NCI-H510A (cell line): ENCODE measurements around the gene PUS7.
"Not testable (repeated sequence)": the region's sequence is repeated elsewhere in the genome, so short reads cannot be mapped to it uniquely, and the experiment has no call there.

Experiments
- DNase-seq: peaks from one replicate; lab custom pipeline; 2025; lab: John Stamatoyannopoulos, UW

PUS7 gene

DNA sequence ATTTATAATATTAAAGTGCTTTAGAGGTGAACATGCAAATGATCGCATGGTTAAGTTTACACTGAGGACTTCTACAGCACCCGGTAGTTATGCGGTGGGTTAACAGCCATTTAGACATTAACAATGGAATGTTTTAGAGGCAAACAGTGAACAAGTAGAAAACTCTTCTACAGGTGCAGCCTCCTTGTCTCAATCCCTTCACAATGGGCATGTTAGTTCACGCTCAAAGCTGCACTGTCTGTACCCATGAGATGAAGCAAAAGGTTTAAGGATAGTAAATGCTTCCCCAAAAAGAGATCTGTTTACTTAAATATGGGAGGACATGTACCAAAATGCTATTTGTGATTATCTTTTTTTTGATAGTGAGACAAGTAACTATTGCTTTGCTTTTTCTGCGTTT is 25.1 kb downstream of the PUS7 start:
- DNase-seq = no peak

DNA sequence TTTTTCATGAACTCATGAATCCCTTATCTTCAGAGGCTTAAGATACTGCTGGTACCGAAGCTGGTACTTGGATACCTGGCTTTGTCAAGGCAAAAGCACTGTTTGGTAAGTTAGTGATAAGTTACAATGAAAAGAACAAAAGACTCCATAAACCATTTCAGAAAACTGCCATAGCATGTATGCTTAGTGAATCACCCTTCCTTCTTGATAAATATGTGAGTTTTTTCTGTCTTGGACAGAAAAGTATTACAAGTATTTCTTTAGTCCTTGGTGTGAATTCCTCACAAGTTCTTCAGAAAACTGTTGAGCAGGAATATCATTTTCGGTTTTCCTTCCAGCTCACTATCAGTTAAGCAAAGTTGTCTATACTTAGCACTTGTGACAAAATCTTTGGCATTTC is 25.6 kb downstream of the PUS7 start:
- no peak for DNase-seq

DNA sequence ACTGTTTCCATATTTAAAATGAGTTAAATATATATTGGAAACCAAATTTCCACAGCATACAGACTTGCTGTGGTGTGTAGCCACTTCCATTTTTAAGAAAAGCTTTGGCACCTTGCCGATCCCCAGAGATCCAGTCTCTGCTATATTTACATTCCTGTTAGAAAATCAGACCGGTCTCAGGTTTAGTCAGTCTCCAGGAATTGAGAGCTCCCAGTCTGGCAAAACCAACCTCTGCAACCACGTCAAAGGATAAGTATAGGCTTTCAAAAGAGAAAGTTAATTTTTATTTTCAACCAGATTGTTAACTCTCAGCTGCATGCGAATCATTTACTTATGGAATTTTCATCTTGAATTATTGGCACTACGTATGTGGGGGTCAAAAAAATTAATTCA is 28.2 kb downstream of the PUS7 start:
- no peak for DNase-seq

DNA sequence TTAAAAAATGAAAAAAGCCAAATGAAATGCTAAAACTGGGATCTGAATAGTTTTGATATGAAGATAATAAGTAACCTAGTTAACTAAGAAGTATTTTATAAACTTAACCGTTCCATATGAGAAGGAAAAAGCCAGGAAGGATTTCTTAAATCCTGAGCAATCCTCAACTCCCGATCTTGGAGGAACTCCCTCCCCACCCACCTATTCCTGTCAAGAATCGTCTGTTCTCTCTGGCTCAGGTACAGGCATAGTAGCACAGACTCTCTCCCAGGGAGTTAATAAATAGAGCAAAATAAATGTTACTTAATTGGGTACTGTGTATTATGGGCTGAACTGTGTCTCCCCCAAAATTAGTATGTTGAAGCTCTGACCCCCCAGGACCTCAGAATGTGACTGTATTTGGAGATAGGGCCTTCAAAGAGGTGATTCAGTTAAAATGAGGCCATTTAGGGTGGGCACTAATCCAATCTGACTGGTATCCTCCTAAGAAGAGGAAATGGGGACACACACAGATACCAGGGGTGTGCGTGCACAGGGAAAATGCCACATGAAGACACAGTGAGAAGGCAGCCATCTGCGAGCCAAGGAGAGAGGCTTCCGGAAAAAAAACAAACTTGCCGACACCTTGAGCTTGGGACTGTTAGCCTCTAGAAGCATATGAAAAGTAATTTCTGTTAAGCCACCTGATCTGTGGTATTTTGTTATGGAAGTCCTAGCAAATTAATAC is 28.7 kb downstream of the PUS7 start:
- no peak for DNase-seq

DNA sequence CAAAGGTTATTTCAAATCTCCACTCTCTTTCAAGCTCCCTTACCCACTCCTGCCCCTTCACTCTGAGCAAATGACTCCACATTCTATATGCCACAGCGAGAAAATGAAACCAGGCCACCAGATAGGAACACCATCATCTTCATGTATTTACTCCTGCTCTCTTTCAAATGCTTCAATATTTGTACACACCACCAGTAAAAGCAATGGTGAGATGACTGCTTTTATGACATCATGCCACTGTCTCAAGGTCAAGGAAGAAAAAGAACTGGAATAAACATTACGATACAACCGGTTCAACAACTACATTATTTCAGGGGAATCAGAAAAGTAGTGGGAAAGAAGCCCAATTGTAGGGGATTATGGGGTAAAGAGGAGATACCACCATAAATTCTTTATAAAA is 32.7 kb downstream of the PUS7 start:
- no peak for DNase-seq

DNA sequence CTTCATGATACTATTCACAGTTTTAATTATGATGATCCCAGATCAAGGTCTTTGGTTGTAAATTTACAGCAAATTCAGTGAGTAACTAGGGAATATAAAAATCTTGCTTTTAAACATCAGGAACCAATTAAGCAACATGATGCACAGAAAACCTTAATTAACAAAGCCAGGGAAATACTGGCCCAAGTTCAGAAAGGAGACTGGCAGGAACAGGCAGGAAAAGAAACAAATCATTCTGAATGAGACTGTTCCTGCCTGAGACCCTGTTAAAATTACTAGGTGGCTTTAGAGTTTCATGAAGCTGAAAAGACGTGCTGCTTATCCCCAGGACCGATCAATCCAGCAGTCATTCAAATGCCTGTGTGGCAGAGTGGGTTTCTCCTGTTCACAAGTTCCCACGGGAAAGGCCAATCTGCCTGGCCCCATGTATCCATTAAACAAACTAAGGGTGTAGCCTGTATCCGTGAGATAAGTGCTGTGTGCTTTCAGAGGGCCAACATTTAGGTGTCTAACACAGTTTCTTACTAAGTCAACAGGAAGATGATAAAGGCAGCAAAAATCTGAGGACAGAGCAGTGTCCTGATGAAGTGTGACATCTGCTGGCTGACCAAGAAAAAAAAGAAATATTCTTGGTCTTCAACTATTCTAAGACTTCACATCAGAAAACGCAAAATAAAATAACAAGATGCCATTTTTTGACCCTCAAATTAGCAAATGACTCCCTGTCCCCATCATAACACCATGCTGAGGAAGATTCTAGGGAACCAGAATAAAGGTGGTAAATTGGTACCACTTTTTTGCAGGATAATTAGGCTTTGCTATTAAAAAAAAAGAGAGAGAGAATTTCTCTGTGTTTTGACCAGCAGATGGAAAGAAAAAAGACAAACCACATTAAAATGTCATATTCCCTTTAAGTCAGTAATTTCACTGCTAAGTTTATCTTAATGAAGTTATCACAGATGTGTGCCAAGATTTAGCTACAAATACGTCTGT is 34.2 kb downstream of the PUS7 start:
- no peak for DNase-seq

DNA sequence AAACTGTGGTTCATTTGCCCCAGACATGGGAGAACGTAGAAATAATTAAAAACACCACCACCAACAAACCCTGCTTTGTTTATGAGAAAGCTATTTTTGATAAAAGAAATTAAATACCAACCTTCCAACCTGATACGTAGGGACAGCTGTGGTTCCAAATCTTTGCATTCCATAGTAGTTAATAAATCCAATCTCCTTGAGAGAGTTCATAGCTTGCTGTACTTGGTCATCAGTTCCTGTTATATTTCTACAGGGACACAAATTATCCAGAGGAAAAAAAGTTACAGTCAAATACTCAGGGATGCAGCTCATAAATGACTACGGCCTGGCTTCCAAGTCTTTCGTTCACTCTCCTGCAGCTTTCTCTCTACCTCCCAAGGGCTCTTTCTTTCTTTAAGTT is 41.1 kb downstream of the PUS7 start:
- no peak for DNase-seq

DNA sequence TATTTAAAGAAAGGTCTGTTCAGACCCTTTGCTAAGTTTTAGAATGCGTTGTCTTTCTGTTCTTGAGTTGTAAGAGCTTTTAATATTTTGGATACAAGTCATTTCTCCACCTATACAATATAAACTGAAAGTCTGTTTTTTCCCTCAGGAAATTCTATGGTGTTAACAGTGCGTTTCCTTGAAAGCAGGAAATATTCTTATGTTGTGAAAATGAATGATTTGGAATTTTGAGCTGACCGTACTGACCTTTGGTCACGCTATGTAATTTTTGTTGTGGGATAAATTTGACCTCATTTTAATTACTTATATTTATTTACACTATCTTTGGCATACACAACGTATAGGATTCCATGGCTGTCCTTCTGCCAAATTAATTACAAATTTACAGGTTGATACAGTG is 43.5 kb downstream of the PUS7 start:
- DNase-seq = no peak

DNA sequence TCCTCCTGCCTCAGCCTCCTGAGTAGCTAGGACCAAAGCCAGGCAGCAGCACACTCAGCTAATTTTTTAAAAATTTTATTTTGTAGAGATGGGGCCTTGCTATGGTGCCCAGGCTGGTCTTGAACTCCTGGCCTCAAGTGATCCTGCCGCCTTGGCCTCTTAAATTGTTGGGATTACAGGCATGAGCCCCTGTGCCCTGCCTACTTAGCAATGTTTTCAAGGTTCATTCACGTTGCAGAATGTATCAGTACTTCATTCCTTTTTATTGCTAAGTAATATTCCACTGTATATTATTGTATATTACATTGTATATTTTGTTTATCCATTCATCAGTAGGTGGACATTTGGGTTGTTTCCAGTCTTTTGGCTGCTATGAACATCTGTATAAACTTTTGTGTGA is 44.2 kb downstream of the PUS7 start:
- DNase-seq = no peak

DNA sequence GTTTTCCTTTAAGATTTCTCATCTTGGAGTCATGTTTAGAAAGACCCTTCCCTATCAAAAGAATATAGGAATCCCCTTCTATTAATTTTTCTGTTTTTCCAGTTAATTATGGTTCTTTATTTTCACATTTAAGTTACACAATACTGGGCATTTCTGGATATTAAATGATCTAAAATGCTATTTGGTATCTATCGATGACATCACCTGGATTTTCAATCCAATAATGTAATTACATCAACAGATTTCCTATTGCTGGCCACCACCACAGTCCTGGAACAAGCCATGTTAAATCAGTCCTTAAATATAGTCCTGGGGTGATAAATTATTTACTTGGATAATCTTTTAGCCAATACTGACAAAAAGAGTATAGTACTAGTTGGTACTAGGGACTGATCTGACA is 48.0 kb downstream of the PUS7 start:
- DNase-seq = no peak

DNA sequence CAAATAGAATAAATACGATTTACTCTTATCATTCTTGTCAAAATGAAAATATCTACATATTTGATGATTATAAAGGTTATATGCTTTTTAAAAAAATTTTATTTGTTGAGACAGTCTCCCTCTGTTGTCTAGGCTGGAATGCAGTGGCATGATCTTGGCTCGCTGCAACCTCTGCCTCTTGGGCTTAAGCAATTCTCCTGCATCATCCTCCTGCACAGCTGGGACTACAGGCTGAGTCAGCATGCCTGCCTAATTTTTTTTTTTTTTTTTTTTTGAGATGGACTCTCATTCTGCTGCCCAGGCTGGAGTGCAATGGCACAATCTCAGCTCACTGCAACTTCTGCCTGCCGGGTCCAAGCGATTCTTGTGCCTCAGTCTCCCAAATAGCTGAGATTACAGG is 48.9 kb downstream of the PUS7 start:
- DNase-seq = no peak

DNA sequence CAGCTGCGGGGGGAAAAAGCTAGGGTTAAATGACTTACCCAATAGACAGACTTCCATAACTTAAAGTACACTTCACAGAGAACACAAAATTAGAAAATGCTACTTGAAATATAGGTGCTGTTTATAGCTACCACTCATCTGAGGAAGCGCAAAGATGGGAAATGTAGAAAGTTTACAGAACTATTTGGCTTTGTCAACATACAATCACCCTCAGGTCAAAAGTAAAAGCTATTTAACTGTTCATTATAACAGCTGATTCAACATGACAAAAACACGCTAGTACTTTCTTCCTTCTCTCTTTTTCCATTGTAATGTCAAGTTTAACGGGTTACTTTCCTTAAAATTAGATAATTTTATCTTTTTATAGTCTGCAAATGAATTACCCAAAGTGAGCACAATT is 51.2 kb downstream of the PUS7 start:
- DNase-seq = no peak

DNA sequence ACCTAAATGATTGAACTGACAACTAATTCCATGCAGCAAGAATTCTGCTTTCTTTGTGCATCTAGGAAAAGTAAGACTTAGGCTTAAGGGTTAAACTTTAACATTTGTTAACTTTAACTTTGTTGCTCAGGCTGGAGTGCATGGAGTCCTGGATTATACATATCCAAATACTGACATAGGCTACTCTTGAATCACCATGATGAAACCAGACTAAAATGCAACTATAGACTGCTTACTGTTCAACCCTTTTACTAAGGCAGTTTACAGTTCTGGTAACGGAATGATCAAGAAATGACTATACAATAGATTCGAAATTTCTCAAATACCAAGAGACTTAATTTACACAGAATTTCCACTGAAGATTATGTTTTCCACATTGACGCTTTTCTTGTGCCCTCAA is 52.0 kb downstream of the PUS7 start:
- DNase-seq = no peak

DNA sequence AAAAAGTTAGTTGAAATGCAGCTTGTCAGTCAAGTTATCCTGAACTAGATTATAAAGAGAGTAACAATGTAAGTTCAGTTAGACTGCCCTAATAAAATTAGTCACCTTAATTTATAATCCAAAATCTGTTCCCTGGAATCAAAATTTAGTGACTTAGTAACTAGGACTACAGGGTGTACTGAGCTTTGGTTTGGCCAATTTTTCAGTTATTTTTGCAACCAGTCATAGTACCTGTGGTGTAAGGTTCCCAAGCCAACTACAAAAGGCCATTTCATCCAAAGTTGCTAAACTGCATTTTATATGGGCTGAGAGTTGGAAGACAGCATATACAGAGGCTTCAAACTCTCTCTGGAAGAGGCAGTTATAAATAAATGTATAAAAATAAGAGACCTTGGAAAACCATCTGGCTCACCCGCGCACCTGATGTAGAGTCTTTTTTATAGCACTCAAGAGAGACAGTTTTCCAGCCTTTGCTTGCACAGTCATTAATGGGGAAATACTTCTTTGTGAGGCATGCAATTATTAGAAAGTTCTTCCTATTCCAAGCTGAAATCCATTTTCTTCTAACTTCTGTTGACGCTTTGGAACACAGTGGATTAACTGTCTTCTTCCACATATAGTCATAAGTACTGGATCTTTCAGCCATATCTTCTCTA is 59.2 kb downstream of the PUS7 start:
- no peak for DNase-seq

DNA sequence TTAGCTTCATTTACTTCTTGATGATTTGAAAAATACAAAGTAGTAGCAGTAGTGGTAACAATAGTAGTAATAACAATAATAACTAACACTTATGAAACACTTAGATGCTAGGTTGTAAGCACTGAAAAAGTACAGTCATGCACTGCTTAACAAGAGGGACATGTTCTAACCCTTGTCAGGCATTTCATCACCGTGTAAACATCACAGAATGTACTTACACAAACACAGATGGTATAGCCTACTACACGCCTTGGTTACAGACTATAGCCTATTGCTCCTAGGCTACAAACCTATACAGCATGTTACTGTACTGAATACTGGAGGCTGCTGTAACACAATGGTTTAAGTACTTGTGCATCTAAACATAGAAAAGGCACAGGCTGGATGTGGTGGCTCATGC is 60.6 kb downstream of the PUS7 start:
- no peak for DNase-seq

DNA sequence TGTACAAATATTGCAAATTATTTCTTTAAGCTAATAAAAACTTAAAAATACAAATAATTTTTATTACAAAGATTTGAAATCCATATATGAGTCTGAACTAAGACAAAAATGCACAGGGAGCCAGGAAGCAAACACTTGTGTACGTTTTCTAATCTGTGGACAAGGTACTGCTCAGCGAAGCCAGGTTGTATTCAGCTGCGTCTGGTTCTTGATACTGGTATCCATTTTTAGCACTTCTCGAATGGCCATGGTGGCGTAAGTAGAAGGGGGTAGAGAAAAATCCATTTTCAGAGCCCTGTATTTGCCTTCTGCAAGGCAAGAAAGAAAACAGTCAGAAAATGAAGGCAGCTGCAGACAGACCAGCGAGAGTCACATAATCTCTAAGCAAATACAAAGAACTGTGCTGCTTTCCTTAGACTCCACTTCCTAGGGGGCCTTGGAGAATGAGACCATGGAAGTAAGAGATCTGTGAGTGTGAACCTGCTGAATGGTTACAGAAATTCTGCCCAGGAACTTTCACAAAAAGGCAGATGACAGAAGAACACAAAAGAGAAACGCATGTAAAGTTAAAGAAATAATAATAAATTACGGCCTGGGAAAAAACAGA is 64.3 kb downstream of the PUS7 start:
- DNase-seq = no peak

DNA sequence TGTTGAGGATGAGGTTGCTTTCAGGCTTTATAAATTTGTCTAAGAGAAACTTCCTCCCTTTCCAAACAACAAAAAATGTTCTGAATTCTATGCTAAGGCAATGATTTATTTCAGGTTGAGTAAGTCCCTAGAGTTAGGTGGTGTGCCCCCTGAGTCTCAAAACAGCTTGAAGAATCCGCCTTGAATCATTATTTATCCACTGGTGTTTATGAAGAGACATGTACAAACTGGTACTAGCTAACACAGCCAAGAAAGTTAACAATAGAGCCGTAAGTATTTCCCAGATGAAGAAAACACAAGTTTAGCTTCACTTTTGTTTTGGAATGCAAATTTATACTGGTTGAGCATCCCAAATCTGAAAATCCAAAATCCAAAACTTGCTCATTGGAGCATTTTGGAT is 67.2 kb downstream of the PUS7 start:
- no peak for DNase-seq

DNA sequence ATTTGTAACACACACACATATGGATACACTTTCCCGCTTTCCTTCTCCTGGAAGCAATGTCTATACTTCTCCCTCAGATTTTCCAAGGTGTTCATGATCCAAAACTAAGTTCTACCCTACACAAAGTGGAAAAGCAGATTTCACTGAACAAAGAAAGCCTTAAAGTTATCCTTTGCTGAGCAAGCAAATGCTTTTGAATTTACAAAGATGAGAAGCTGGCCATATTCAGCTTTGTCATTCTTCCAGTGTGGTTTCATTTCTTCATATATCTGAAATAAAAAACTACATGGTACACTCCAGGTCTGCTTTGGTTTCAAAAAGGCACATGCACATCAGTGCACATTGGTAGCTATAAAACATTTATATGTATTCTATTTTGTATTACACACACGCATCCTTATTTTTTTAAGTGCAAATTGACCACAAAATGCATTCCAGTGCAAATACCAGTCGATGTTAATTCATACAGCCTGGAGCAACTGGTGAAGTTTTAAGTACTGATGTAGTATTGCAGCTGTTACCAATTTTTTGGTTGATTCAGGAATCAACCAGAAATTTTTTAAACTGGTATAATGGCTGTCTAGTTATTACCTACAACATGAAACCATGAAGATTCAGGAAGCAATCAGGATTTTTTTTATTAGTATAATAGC is 67.8 kb downstream of the PUS7 start:
- no peak for DNase-seq

DNA sequence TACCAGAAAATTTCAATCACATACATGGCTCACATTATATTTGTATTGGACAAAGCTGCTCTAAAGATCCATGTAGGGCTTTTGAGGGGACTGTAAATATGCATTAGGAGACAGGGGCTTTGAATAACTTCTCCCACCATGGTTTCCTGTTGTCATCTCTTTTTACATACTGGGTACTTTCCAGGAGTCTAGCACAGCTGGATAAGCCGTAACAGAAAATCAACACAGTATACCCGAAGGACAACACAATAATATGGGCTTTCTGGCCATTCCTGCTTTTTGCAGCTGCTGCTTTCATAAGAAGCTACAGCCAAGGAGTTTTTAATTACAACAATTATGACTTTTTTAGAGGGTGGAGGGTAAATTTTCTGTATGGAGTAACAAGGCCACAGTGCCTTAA is 70.0 kb downstream of the PUS7 start:
- no peak for DNase-seq

DNA sequence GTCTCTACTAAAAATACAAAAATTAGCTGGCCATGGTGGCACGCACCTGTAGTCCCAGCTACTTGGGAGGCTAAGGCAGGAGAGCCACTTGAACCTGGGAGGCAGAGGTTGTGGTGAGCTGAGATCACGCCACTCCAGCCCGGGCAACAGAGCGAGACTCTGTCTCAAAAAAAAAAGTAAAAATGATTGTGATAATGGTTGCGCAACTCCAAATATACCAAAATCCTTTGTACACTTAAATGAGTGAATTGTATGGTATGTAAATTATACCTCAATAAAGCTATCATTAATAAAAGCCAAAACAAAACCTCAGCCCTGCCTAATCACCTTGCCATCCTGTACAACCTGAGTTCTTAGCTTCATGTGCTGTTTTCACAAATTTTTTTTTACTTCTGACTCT is 71.2 kb downstream of the PUS7 start:
- not testable (repeated sequence) for DNase-seq

DNA sequence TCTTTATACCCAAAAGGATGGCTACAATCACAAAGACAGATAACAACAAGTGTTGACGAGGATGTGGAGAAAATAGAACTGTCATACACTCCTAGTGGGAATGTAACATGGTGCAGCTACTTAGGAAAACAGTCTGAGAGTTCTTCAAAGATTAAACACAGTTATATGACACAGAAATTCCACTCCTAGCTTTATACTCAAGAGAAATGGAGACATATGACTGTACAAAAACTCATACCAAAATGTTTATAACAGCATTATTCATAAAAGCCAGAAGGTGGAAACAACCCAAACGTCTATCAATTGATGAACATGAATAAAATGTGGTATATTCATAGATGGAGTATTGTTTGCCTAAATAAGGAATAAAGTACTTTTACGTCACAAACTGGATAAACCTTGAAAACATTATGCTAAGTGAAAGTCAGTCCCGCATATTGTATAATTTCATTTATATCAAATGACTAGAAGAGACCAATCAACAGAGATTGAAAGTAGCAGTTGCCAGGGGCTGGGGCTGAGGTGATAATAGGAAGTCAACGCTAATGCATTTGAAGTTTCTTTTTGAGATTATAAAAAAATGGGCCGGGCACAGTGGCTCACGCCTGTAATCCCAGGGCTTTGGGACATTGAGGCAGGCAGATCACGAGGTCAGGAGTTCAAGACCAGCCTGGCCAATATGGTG is 71.8 kb downstream of the PUS7 start:
- no peak for DNase-seq
